Omental fat pad (tissue), 4 donors: ENCODE results near the gene RAB15. TPM values are rescaled to one million over a fixed set of nuclear protein-coding genes. Genes with fewer than 3 reads are reported as not detected.

Experiments used
- ATAC-seq: fragments of 150-250 bp; one replicate; pipeline ENCODE4 v1.9.1; 2016; ENCODE audit warnings: mild to moderate bottlenecking, moderate library complexity; ENCODE audit not compliant: low FRiP score
- DNase-seq: peaks from one replicate; pipeline ENCODE4 v3.0.0-alpha.2; 2019; ENCODE audit warnings: low spot score
- total RNA-seq, 4 donors: library from RNA; depleted of rRNA; stranded (reverse); fragments of >200 nt; gene quantifications; one replicate each; pipeline ENCODE4 v1.1.0, GENCODE V29; 2016
- TF ChIP-seq, protein P1 (sequence below), 3 donors: fragments of 450-650 bp; IDR thresholded peaks; one replicate each; pipeline ENCODE4 v1.5.1; 2016 to 2017; ENCODE audit warnings: antibody characterized with exemption in 3 of 3, mild to moderate bottlenecking in 3 of 3, moderate library complexity in 2 of 3

RAB15 gene
- total RNA-seq, 4 donors from 2014 or later = 1.6 to 3.8 (median 2.4) TPM

DNA sequence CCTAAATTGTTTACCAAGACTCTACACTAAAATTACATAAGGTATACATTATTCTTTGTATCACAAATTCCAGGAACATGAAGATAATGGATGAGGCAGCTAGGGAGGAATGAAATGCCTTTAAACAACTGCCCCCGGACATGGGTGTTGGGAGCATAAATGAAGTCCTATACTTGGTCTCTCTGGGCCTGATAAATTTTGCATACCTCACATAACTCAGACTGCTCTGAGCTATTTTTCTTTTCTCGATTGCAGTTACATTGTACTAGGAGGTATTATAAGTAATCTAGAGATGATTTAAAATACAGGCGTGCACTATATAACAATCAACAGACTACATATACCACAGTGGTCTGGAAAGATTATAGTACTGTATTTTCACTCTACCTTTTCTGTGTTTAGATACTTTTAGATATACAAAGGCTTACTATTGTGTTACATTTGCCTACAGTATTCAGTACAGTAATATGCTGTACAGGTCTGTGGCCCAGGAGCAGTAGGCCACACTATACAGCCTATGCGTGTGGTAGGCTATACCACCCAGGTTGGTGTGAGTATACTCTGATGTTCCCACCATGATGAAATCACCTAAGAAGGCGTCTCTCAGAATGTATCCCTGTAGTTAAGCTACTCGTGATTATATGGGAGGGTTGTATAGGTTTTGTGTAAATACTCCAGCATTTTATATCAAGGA is 28.9 kb upstream of the RAB15 start:
- peak; percentile 41 for ATAC-seq
- DNase-seq = no peak
- TF ChIP-seq, protein P1, sequence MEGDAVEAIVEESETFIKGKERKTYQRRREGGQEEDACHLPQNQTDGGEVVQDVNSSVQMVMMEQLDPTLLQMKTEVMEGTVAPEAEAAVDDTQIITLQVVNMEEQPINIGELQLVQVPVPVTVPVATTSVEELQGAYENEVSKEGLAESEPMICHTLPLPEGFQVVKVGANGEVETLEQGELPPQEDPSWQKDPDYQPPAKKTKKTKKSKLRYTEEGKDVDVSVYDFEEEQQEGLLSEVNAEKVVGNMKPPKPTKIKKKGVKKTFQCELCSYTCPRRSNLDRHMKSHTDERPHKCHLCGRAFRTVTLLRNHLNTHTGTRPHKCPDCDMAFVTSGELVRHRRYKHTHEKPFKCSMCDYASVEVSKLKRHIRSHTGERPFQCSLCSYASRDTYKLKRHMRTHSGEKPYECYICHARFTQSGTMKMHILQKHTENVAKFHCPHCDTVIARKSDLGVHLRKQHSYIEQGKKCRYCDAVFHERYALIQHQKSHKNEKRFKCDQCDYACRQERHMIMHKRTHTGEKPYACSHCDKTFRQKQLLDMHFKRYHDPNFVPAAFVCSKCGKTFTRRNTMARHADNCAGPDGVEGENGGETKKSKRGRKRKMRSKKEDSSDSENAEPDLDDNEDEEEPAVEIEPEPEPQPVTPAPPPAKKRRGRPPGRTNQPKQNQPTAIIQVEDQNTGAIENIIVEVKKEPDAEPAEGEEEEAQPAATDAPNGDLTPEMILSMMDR (IDR thresholded peaks at IDR 0.05) = no peak

DNA sequence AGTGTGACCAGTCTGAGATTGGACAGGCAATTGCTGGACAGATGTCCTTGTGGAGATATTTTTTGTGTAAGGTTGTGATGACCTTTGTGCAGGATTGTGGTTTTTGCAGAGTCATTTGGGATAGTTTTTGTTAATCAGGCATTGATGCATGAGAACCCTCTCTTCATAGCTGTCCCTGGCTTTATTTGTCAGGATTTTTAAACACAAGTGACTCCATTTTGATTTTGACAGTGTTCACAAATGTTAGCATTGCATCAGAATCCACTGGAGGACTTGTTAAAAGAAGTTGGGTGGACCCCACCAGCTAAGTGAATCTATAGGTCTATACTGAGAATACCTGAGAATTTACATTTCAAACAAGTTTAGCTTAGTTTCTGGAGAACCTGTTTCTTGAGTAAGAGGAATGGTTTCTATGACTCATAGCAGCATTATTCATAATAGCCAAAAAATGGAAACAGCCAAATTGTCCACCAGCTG is 26.4 kb upstream of the RAB15 start:
- TF ChIP-seq, protein P1 (IDR thresholded peaks at IDR 0.05) = no peak
- DNase-seq = no peak
- no peak for ATAC-seq

- DNase-seq (no peak), ATAC-seq (no peak)
- TF ChIP-seq, protein P1 (IDR thresholded peaks at IDR 0.05) = no peak
These were observed 25.1 kb upstream of the RAB15 start for GRCh38 chr14:64997108-64997794.

DNA sequence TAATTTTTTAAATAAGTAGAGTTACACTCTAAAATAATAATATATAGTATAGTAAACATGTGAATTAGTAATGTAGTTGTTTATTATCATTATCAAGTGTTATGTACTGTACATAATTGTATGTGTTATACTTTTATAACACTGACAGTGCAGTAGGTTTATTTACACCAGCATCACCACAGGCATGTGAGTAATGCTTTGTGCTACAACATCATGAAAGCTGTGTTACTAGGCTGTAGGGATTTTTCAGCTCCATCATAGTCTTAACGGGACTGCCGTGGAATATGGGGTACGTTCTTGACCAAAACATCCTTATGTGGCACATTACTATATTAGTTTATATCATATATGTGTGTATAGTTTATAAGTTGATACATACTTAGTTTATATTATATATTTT is 23.2 kb upstream of the RAB15 start:
- TF ChIP-seq, protein P1 (IDR thresholded peaks at IDR 0.05) = no peak
- DNase-seq = no peak
- no peak for ATAC-seq

- ATAC-seq = no peak
- DNase-seq = no peak
- TF ChIP-seq, protein P1 (IDR thresholded peaks at IDR 0.05) = no peak
These were observed 22.4 kb upstream of the RAB15 start for GRCh38 chr14:64994540-64994939.

GRCh38 chr14:64993266-64993930 is 21.3 kb upstream of the RAB15 start:
- no peak for ATAC-seq
- TF ChIP-seq, protein P1 (IDR thresholded peaks at IDR 0.05) = no peak
- no peak for DNase-seq
